Activated CD8-positive, alpha-beta memory T cell treated with anti-CD3 and anti-CD28 coated beads for 24 hours (primary cell): ENCODE measurements around the gene ARID1A.

Source experiments
- DNase-seq: peaks from one replicate; pipeline ENCODE4 v3.0.0-alpha.2; 2020

The ARID1A gene

DNA sequence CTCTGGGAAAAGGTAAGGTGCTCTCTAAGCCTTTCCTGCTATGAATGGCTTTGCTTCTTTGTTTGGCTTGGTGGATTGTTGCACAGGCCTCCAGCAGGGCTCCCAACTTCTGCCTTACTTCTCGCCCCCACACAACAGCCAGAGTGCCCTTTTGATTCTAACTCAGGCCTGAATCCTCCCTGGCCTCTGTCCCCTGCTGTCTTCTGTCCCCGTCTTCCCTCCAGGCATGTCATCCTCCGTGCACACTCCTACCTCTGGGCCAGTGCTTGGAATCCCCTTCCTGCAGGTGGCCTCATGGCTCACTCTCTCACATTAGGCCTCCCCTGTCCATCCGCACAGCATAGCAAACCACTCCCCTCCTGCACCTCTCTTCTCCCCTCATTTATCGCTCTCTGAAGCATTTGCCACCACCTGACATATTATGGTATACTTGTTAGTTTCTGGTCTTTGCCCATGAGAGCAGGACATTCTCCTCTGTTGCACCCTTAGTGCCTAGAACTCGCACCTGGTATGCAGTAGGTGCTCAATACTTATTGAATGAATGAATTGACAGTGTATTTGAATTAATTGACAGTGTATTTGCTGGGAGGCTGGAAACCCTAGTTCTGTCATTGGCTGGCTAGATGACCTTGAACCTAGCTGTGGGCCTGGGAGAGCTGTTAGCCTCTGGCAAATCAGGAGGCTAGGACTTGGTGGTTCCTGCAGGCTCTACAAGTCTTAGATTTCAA, 133.5 kb downstream of the ARID1A start:
- DNase-seq = no peak

DNA sequence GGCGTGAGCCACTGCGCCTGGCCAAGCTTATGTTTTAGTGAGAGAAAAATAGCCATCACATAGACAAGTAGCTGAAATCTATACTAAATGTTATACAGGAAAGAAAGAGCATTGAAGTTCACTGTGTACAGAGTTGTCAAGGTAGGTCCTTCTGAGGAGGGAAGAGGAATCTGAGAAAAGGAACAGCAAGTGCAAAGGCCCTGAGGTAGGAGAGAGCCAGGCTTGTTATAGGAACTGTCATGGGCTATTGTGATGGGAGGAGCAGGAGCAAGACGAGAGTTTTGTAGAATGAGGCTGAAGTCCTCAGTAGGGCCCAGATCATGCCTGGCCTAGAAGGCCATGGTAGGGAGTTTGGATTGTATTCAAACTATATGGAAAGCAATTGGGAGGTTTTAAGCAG, 135.2 kb downstream of the ARID1A start:
- no peak for DNase-seq
